PFSK-1 (cell line): ENCODE measurements around the gene TACC3.

Experiments used
- FOXP2 ChIP-seq: optimal IDR thresholded peaks from 2 replicates; pipeline ENCODE3; 2011; ENCODE audit warnings: borderline replicate concordance, control low read depth, inconsistent platforms; ENCODE audit not compliant: insufficient read depth; ENCODE audit errors: extremely low read length, extremely low read depth
- POLR2AphosphoS5 ChIP-seq: IDR thresholded peaks from 2 replicates; pipeline ENCODE4 v1.6.1; 2012; ENCODE audit warnings: low read depth, mild to moderate bottlenecking, control low read depth, low read length, moderate library complexity
- SIN3A ChIP-seq: IDR thresholded peaks from 2 replicates; pipeline ENCODE4 v1.6.1; 2012; ENCODE audit warnings: mild to moderate bottlenecking, low read length, moderate library complexity, borderline replicate concordance; ENCODE audit not compliant: insufficient read depth
- TAF1 ChIP-seq: IDR thresholded peaks from 2 replicates; pipeline ENCODE4 v1.6.1; 2012; ENCODE audit warnings: low read length, control low read depth, borderline replicate concordance; ENCODE audit not compliant: insufficient read depth
- TF ChIP-seq, protein P1 (sequence below), 2 experiments: IDR thresholded peaks; 2 replicates each; pipeline versions ENCODE4 v1.6.1 to v1.8.0; 2011 to 2012; ENCODE audit warnings: low read depth in 2 of 2, low read length in 2 of 2, control low read depth in 1 of 2, inconsistent platforms in 1 of 2, mild to moderate bottlenecking in 1 of 2, moderate library complexity in 1 of 2; ENCODE audit not compliant: insufficient read depth in 1 of 2

TACC3 gene

DNA sequence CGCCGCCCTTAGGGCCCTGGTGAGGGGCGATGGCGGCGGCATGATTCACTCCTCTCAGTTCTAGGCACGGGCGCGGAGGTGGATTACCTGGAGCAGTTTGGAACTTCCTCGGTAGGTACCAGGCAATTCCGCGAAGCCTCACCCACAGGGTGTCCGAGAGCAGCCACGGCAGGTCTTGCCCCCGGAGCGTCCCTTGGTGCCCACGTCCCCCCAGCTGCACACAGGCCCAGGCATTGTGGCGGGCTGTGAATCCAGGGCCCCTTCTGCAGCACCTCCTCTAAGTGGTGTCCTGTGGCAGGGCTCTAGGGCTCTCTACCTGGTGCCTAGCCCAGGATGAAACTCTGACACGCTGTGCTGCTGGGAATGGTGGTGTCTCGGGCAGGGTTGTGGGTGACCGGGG, 13.9 kb downstream of the TACC3 start:
- TF ChIP-seq TAF1 (no peak), POLR2AphosphoS5 (no peak), SIN3A (no peak), FOXP2 (no peak)
- TF ChIP-seq, protein P1, sequence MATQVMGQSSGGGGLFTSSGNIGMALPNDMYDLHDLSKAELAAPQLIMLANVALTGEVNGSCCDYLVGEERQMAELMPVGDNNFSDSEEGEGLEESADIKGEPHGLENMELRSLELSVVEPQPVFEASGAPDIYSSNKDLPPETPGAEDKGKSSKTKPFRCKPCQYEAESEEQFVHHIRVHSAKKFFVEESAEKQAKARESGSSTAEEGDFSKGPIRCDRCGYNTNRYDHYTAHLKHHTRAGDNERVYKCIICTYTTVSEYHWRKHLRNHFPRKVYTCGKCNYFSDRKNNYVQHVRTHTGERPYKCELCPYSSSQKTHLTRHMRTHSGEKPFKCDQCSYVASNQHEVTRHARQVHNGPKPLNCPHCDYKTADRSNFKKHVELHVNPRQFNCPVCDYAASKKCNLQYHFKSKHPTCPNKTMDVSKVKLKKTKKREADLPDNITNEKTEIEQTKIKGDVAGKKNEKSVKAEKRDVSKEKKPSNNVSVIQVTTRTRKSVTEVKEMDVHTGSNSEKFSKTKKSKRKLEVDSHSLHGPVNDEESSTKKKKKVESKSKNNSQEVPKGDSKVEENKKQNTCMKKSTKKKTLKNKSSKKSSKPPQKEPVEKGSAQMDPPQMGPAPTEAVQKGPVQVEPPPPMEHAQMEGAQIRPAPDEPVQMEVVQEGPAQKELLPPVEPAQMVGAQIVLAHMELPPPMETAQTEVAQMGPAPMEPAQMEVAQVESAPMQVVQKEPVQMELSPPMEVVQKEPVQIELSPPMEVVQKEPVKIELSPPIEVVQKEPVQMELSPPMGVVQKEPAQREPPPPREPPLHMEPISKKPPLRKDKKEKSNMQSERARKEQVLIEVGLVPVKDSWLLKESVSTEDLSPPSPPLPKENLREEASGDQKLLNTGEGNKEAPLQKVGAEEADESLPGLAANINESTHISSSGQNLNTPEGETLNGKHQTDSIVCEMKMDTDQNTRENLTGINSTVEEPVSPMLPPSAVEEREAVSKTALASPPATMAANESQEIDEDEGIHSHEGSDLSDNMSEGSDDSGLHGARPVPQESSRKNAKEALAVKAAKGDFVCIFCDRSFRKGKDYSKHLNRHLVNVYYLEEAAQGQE (IDR thresholded peaks at IDR 0.05; ENCODE audit: insufficient read depth in 1 of 2, low read depth in 2 of 2, low read length in 2 of 2), result no peak

DNA sequence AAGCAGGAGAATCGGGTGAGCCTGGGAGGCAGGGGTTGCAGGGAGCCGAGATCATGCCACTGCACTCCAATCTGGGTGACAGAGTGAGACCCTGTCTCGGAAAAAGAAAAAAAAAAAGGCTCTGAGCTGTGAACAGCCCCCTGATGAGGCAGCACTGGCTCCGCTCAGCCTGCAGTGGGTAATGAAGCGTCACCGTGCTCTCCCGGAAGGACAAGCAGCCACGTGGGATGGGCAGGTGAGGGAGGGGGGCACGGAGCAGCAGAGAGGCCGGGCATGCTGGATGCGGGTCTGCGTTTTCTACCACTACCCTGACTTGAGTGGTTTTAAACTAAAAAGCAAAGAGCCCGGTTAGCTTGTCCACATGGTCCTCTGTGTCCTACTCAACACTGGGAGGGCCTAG, 15.5 kb downstream of the TACC3 start:
- TF ChIP-seq POLR2AphosphoS5 (no peak), TAF1 (no peak), SIN3A (no peak), FOXP2 (no peak)
- TF ChIP-seq, protein P1 (IDR thresholded peaks at IDR 0.05; ENCODE audit: insufficient read depth in 1 of 2, low read depth in 2 of 2, low read length in 2 of 2), result no peak

DNA sequence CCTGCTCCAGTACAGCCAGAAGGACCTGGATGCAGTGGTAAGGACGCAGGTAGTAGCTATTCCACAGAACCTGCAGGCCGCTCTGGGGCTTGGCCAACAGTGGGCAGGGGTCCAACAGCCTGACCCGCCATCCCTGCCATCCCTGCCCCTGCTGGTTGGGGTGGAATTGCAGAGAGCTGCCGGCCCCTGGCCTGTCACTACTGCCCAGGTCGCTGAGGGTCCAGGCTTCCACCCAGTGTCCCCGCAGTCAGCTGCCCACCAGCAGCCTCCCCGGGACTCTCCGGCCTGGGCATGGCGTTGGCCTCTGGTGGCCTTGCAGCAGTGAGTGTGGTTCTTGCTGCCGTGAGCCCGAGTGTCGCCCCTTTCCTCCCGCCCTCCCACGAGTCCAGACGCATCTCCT, 16.3 kb downstream of the TACC3 start:
- TF ChIP-seq SIN3A (no peak), TAF1 (no peak), POLR2AphosphoS5 (no peak), FOXP2 (no peak)
- TF ChIP-seq, protein P1 (IDR thresholded peaks at IDR 0.05; ENCODE audit: insufficient read depth in 1 of 2, low read depth in 2 of 2, low read length in 2 of 2), result no peak

DNA sequence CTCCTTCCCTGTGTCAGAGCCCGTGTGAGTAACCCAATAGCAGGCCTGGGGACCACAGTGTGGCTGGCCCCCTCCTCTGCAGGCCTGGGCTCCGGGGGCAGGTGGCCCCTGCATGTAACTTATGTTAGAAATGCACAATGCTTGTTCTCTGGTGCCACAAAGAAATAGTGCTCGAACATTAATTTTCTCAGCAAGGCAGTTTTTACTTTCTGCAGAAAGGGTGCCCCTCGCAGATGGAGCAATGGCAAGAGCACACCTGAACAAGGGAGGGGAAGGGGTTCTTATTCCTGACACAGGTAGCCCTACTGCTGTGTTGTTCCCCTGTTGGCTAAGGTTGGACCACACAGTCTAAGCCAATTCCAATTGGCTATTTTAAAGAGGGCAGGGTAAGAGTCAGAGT, 17.1 kb downstream of the TACC3 start:
- TF ChIP-seq FOXP2 (no peak), POLR2AphosphoS5 (no peak), TAF1 (no peak), SIN3A (no peak)
- TF ChIP-seq, protein P1 (IDR thresholded peaks at IDR 0.05; ENCODE audit: insufficient read depth in 1 of 2, low read depth in 2 of 2, low read length in 2 of 2), result no peak

DNA sequence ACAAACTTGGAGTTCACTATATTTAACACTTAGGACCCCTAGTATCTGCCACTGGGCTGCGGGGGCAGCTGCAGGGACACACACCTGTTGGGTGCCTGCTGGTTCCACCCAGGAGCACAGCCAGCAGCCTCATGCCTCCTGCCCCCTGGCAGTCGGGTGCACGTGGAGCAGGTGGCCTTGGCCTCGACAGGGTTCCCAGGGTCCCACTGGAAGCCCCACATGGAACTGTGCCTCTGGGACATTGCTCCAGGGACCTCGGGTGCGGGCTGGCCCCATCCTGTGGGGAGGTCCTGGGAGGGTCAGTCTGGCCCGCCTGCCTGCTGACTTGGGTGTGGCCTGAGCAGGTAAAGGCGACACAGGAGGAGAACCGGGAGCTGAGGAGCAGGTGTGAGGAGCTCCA, 18.0 kb downstream of the TACC3 start:
- TF ChIP-seq POLR2AphosphoS5 (no peak), TAF1 (no peak), FOXP2 (no peak), SIN3A (no peak)
- TF ChIP-seq, protein P1 (IDR thresholded peaks at IDR 0.05; ENCODE audit: insufficient read depth in 1 of 2, low read depth in 2 of 2, low read length in 2 of 2), result no peak
